ENCODE results near the gene PCDH9.

The PCDH9 gene

DNA sequence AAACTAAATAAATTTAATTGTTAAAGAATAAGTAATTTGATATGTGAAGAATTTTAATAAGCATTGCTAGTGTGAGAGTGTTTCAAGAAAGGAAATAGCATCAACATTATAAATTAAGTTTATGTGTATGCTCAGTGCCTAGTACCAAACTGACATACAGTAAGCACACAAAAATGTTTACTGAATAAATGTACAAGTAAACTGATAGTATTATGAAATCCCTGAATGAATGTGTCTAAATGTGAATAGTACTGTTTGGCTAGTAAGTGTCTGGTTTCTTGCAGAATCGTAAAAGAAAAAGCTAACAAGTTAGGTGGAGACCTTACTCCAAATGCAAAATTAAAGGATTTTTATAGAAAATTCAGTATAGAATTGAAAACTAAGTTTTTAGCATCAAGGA is 233.6 kb downstream of the PCDH9 start:
- H3K4me3 ChIP-seq (ENCODE audit: low read depth, low read length) = no peak overlapping the region
- TF ChIP-seq, protein P1, sequence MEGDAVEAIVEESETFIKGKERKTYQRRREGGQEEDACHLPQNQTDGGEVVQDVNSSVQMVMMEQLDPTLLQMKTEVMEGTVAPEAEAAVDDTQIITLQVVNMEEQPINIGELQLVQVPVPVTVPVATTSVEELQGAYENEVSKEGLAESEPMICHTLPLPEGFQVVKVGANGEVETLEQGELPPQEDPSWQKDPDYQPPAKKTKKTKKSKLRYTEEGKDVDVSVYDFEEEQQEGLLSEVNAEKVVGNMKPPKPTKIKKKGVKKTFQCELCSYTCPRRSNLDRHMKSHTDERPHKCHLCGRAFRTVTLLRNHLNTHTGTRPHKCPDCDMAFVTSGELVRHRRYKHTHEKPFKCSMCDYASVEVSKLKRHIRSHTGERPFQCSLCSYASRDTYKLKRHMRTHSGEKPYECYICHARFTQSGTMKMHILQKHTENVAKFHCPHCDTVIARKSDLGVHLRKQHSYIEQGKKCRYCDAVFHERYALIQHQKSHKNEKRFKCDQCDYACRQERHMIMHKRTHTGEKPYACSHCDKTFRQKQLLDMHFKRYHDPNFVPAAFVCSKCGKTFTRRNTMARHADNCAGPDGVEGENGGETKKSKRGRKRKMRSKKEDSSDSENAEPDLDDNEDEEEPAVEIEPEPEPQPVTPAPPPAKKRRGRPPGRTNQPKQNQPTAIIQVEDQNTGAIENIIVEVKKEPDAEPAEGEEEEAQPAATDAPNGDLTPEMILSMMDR (IDR thresholded peaks at IDR 0.05; ENCODE audit: low read depth, low read length) = no peak

GRCh38 chr13:66995203-66995611 is 234.9 kb downstream of the PCDH9 start:
- no peak overlapping the region for H3K4me3 ChIP-seq (ENCODE audit: low read depth, low read length)

DNA sequence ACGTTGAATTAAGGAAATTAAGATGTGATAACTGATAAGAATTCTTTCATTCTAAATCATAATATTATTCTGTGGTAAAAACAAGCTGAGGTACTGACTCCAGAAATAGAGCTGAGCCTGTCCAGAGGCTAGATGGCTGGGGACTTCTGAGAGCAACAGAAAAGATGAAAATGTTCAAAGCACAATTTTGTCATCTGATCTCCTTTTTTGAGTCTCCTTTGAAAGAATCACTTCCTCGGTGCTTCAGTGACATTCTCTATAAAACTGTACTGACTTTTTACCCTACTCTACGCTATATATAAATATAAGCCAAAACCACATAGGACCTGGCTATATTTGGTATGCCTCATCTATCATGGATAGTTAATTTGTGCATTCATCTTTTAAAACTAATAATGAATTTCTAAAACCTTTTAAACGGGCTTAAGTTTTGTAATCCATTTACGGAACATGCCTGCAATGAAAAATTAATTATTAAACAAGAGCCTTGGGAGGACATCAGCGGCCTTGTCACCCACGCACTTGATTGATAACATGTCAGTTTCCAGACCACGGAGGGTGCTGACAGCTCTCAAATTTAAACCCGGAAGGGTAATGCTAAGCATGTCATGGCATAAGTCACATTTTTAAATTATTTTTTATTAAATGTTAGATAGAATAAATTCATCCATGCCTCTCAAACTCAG is 235.5 kb downstream of the PCDH9 start:
- TF ChIP-seq, protein P1 (IDR thresholded peaks at IDR 0.05; ENCODE audit: low read depth, low read length) = no peak
- H3K4me3 ChIP-seq (ENCODE audit: low read depth, low read length) = peak overlapping the region; percentile 43

More at GRCh38 chr13:66995203-66995611, 234.9 kb downstream of the PCDH9 start:
- TF ChIP-seq, protein P1 (IDR thresholded peaks at IDR 0.05; ENCODE audit: low read depth, low read length) = no peak

GRCh38 chr13:66994097-66994496 is 236.0 kb downstream of the PCDH9 start:
- TF ChIP-seq, protein P1 (IDR thresholded peaks at IDR 0.05; ENCODE audit: low read depth, low read length) = peak; percentile 78

DNA sequence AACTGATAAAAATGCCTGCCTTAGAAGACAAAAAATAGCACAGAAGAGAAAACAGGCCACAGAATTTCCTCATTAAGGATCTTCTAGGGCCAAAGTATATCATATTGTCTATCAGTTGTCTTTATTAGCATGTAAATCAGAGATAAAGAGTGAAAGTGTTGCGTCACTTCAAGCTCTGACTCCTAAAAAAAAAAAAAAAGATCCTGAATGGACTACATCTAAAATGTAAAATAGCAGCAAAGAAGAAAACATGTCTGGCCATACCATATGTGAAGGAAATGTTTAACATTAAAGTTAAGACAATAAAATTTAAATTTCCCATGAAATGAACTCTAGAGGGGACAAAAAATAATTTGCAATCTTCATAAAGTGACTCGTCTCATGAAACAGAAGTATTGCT is 237.4 kb downstream of the PCDH9 start:
- TF ChIP-seq, protein P1 (IDR thresholded peaks at IDR 0.05; ENCODE audit: low read depth, low read length) = no peak

More at GRCh38 chr13:66994097-66994496, 236.0 kb downstream of the PCDH9 start:
- H3K4me3 ChIP-seq (ENCODE audit: low read depth, low read length) = peak overlapping the region; percentile 43

DNA sequence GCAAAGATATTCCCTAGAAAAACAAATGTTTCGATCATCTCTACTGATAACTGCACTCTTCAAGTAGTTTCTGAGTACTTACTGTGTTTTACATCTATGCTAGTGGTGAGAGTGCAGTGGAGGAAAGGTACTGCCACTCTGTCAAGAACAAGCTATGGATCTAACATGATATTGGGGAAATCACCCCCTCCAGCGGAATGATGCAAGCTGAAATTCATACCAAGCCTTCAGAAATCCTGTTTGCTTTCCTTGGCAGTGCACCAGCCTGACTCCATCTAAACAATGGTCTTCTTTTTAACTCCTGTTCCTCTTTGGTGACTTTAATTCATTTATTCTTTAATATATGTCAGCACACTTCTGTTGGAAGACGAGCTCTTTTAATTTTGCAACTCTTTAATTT is 238.0 kb downstream of the PCDH9 start:
- TF ChIP-seq, protein P1 (IDR thresholded peaks at IDR 0.05; ENCODE audit: low read depth, low read length) = no peak
- H3K4me3 ChIP-seq (ENCODE audit: low read depth, low read length) = no peak overlapping the region

More for the DNA sequence above, 237.4 kb downstream of the PCDH9 start:
- no peak overlapping the region for H3K4me3 ChIP-seq (ENCODE audit: low read depth, low read length)

GRCh38 chr13:66984241-66984640 is 245.9 kb downstream of the PCDH9 start:
- H3K4me3 ChIP-seq (ENCODE audit: low read depth, low read length) = no peak overlapping the region
- TF ChIP-seq, protein P1 (IDR thresholded peaks at IDR 0.05; ENCODE audit: low read depth, low read length) = no peak
